GM19397 (cell line): ENCODE data around the gene OR5B2.
"Not testable (repeated sequence)": the region's sequence is repeated elsewhere in the genome, so short reads cannot be mapped to it uniquely, and the experiment has no call there.

ENCODE experiments used
- ATAC-seq: cut with Tn5 transposase; IDR thresholded peaks from one replicate; pipeline ENCODE4 v1.9.1; 2021; ENCODE audit warnings: mild to moderate bottlenecking, moderate library complexity; ENCODE audit not compliant: unreplicated experiment

The OR5B2 gene

DNA sequence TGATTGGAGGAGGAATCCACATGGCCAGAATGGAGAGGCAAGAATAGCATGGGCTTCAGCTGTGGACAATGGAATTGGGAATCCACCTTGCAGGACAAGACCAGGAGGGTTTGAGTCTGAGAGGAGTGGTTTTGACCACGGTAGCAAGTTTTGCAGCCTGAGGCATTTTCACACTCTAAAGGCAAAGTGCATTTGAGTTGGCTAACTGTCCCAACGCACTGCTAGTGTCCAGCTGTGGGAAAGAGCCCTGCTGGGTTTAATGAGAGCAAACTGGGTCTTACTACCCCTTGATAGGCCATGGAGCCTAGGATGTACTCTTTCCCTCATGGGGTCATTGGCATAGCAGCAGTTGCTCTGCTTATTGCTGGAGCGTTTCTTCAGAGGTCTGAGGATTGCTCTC, at the start of gene OR5B2:
Gene OR5B2, minus strand, starts transcription at position 101 of the 400 bp plus-strand sequence. CDS start 4,860 bp downstream, outside the sequence.
- no peak for ATAC-seq

DNA sequence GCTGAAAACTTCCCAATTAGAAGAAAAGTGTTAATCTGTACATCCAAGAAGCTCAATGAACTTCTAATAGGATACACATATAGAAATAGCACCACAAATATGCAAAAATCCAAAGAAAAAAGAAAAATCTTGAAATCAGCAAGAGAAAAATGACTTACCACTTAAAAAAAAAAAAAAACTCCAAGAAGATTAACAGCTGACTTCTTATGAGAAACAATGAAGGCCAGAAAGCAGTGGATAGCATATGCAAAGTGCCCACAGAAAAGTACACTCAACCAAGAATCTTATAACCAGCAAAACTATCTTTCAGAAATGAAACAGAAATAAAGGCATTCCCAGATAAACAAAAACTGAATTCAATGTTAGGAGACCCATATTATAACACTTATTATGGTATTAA, 44.0 kb upstream of the OR5B2 start:
- ATAC-seq, result no peak

DNA sequence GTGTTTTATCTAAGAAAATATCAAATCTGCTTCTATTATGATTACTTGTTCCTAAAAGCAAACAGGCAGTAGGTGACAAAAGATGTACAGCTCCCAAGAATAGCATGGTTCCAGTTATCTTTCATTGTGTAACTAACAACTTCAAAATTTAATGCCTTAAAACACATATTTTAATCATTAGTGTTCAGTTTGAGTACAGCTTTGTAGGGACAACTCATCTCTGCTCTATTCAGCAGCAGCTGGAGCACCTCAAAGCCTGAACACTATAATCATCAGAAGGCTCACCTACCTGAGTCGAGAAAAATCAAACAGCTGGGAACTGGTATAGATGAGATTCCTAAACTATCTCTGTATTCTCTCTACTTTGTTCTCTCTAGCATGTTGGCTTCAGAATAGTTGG, 38.4 kb upstream of the OR5B2 start:
- ATAC-seq, result no peak

DNA sequence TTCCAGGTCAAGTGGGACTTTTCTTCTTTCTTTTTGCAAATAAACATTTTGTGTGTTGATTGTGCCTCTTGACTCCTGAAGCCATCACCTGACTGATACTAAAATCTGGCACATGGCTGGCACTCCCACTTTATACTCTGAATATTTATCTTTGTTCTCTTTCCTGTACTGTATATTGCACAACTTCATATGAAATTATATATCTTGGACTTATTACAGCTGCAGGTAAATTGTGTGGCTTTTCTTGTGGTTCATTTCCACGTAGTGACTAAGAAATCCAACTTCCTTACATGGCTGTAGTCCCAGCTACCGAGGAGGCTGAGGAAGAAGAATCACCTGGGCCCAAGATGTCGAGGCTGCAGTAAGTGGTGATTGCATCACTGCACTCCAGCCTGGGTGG, 37.8 kb upstream of the OR5B2 start:
- no peak for ATAC-seq

DNA sequence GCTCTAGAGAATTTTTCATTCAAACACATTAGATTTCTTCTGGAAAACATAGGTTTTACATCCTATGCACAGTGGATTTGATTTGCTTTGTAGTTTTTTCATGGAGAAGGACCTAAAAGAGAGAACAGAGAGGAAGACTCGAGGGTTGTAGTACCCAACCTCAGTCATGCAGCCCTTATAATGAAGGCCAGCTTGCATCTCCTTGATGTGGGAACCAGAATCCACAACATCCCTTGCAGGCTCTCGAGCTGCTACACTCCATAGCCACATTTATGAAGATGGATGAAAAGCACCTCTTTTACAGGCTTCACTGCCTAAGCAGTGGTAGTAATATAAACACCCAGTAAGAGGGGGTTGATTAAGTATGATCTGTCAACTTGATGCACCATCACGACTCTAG, 23.7 kb upstream of the OR5B2 start:
- no peak for ATAC-seq

DNA sequence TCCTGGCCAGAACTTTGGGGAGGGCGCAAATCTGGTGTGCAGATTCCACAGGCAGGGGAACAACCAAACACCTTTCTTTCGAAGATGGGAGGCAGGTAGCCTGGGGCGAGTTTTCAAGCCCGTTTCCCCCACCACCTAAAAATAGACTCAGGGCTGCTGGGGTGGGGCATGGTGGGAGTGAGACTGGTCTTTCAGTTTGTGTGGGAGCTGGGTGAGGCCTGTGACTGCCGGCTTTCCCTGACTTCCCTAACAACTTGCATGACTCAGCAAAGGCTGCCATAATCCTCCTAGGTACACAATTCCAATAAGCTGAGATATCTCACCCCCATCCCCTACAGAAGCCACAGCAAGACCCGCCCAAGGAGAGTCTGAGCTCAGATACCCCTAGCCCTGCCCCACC, 18.4 kb upstream of the OR5B2 start:
- no peak for ATAC-seq

DNA sequence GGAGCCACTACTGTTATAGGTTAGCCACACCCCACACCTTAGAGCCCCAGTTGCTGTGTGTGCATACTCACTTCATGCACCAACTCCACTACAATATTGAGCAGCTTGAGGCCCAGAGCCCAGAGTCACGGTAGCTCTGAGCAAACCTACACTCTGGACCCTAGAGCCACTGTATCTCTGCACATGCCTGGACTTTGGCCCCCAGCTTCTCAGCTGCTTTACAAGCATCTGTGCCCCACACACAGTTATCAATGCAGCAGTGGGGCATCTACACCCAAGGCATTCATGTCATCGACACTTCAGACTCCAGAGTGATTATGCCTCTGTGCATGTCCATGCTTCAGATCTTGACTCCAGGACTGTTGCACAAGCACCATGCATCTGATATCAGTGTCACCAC, 16.4 kb upstream of the OR5B2 start:
- ATAC-seq, result no peak

DNA sequence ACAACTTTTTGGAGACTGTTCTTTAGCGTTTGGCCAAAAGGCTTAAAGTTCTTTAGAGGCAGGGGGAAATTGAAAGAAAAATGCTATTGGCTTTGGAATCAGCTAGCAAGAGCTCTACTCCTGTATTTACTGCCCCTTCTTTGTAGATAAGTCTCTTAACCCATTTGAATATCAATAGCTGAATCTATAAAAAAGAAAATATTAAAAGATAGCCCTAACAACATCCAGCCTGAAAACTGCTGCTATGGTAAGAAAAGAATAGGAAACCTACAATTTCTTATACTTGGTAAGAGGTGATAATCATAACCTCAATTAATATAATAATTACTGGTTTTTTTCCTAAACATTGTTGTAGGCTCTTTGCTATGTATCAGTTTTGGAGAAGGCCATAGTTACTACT, 14.2 kb upstream of the OR5B2 start, which contains the start of gene OR5B12:
Gene OR5B12, minus strand, starts transcription at position 101 of the 400 bp plus-strand sequence. CDS start 2,085 bp downstream, outside the sequence.
- no peak for ATAC-seq

DNA sequence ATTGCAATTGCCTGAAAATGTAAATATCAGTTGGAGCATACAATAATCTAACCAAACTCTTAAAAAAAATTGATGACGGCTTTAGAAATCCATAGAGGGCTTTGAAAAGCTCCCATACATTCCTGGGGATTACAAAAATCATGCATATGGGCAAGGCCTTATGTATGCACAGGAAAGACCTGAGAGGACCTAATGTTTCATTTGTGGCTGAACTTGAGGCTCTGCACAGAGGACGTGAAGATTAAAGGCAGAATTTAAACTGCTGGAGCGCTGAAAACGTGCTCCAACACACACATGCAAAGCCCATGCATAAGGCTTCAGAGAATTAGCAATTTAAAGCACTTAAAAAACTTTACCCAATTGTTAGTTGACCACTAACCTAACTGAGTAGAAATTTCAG, 10.6 kb upstream of the OR5B2 start:
- ATAC-seq, result no peak

DNA sequence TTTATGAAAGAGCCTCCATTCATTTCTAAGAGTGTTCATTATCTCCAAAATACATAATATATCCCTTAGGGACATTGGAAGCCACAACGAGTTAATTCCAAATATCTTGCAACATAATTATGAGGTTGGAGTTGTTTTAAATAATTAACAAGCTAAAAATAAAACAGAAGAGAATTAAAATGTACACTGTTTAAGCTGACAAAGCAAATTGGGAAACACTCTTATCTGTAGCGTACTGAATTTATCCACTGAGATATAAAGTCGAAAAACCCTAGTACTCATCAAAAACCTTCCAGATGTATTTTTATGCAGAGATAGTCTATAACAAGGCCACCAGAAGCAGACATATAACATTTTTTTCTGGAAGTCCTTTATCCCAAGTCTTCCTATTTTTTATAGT, 6.3 kb upstream of the OR5B2 start:
- ATAC-seq, result no peak

DNA sequence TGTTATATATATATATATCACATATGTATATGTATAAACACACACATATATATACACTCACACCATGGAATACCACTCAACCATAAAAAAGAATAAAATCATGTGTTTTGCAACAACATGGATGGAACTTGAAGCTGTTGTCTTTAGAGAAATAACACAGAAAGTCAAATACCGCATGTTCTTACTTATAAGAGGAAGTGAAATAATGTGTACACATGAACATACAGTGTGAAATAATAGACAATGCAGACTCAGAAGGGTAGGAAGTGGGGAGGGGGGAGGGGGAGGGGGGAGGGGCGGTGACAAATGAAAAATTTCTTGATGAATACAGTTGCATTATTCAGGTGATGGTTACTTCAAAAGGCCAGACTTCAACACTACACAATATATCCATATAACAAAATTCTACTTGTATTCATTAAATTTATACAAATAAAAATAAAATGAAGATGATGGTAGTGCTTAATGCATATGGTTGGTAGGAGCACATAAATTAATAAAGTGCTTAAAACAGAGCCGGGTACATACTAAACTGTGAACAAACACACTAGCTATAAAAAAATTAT, 5.8 kb upstream of the OR5B2 start:
- ATAC-seq, result no peak

DNA sequence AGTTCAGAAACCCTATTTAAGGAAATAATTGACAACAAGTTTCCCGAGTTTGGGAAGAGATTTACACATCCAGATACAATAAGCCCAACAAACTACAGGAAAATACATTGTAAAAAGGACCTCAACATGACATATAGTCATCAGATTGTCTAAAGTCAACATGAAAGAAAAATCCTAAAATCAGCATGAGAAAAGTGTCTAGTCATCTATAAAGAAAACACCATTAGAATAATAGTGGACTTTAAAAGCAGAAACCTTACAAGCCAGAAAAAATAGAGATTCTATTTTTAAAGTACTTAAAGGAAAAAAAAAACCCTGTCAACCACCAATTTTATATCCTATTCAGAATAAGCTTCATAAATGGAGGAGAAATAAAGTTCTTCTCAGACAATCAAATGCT, 1.4 kb upstream of the OR5B2 start:
- ATAC-seq, result no peak

DNA sequence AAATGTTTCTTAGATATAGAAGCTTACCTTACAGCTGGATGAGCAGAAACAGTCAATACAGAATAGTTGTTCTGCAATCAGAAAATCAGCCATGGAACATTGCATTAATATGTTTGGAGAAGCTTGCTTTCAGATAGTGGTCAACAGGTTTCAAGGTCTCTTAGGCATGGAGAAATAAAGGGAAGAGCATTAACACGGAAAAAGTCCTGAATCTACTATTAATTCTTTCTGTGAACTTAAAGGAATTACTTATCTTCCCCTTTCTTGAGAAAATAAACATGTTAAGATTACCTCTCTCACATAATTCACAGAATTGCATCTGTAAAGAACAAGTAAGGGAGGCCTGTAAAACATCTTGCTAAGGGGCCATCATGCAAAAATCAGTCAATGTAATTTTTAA, 21.1 kb downstream of the OR5B2 start, which contains the start of gene OR5B3:
Gene OR5B3, minus strand, starts transcription at position 101 of the 400 bp plus-strand sequence. CDS start 3,465 bp downstream, outside the sequence.
- ATAC-seq, result no peak

DNA sequence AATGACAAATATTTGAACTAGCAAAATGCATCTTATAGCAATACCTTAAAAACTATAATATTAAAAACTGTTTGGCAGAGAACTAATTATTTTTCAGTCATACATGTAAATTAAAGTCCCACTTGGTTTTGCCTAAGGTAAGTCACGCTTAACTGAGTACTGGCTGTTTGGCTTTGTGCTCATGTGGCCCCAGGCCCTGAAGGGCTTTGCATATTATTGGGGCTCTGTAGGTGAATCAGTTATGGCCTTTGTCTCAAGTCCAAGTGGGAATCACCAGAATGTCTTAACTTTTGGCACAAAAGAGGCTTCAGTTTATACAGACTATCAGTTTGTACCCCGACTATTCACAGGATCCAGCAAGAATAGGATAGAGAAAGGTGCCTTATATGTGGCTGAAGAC, 28.3 kb downstream of the OR5B2 start:
- not testable (repeated sequence) for ATAC-seq

DNA sequence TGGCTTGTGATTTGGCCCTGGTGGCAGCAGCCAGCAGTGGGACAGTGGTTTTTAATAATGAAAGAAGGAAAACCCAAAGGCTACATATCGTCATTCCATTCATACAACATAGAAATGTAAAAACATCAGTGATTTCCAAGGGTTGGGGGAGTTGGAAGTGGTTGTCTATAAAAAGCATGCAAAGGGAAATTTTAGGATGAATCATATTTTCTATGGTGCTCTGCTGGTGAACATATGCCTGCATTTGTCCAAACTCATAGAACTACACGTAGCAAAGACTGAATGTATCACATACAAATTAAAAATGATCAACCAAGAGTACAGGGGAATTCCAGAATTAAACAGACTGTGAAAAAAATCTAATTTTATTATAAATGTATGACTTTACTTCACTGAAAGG, 32.3 kb downstream of the OR5B2 start:
- no peak for ATAC-seq

DNA sequence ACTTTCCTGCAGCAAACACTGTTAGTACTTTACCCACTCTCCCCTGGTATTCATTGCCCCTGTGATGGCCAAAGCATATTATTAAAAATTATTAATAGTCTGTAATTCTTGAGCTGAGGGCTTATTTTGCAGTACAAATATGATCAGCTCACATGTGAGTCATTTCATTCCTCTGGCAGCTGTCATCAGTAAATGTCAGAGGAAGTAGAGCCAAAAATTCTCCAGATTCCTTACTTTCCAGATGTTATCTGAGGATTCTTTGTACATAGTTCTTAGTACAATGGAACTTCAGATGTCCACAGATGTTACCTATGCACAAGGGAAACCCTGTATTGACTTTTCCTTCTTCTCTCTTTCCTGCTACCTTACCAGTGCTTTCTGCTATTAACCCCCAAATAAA, 33.7 kb downstream of the OR5B2 start:
- ATAC-seq, result no peak

DNA sequence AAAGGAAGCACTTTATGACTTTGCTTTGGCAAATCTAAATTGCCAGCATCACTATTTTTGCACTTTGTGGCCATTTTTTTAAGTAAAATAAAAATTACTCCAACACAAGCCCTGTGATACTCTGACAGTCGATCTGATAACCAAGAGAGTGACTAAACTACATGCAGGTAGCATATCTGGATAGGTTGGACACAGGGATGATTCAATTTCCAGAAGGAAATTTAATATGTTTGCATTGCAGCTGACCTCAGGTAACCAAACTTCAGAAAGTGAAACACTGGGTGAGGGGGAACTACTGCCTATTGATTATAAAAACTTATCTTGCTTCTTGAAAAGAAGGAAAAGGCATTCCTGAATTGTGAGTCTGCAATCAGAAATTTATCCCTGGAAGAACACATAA, 35.2 kb downstream of the OR5B2 start:
- ATAC-seq, result no peak

DNA sequence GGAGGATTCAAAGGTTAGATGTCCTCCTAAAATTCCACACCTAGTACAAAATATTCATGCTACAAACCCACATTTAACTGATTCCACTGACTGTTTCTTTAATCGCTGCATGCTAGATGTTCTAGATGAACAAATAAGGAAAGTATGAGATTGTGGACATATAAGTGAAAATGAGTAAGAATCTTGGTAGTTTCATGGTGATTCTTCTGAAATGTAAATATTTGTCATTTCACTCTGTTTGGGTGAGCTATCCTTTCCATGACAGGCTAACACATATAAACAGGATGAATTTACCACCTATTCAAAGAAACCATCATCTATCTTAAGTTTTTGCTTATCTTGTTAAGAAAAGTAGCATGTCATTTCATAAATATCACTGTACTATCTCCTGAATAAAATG, 36.0 kb downstream of the OR5B2 start:
- no peak for ATAC-seq

DNA sequence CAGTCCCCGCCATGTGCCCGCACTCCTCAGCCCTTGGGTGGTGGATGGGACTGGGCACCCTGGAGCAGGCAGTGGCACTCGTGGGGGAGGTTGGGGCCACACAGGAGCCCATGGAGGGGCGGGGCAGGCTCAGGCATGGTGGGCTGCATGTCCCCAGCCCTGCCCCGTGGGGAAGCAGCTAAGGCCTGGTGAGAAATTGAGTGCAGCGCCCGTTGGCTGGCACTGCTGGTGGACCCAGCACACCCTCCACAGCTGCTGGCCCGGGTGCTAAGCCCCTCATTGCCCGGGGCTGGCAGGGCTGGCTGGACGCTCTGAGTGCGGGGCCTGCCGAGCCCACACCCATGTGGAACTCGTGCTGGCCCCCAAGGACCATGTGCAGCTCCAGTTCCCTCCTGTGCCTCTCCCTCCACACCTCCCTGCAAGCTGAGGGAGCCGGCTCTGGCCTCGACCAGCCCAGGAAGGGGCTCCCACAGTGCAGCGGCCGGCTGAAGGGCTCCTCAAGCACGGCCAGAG, 37.3 kb downstream of the OR5B2 start:
- no peak for ATAC-seq
